Hepatocyte (in vitro differentiated cells): Measurements from ENCODE around the gene SELENOM. TPM values are rescaled to one million over a fixed set of nuclear protein-coding genes. Genes with fewer than 3 reads are reported as not detected.
"Not testable (repeated sequence)": the region's sequence is repeated elsewhere in the genome, so short reads cannot be mapped to it uniquely, and the experiment has no call there.

Experiments used
- DNase-seq: peaks from one replicate; pipeline ENCODE4 v3.0.0-alpha.2; 2016; ENCODE audit warnings: low spot score
- H2AFZ ChIP-seq: fragments of 200-600 bp; sonication (generic); 2 replicates; pipeline ENCODE4 v1.6.0; 2016; ENCODE audit warnings: antibody characterized with exemption, mild to moderate bottlenecking
- H3K27ac ChIP-seq: fragments of 200-600 bp; sonication (generic); 2 replicates; pipeline ENCODE4 v1.5.1; 2016; ENCODE audit warnings: mild to moderate bottlenecking
- H3K27me3 ChIP-seq: fragments of 200-600 bp; sonication (generic); 2 replicates; pipeline ENCODE4 v1.6.1; 2016
- H3K36me3 ChIP-seq: fragments of 200-600 bp; sonication (generic); replicated peaks from 2 replicates; pipeline ENCODE4 v1.5.1; 2016; ENCODE audit warnings: low read depth; ENCODE audit not compliant: insufficient read depth
- H3K4me1 ChIP-seq: fragments of 200-600 bp; sonication (generic); 2 replicates; pipeline ENCODE4 v1.5.1; 2016; ENCODE audit warnings: mild to moderate bottlenecking, moderate library complexity; ENCODE audit not compliant: insufficient read depth
- H3K4me2 ChIP-seq: fragments of 200-600 bp; sonication (generic); 2 replicates; pipeline ENCODE4 v1.6.0; 2016
- H3K4me3 ChIP-seq: fragments of 200-600 bp; sonication (generic); 2 replicates; pipeline ENCODE4 v1.5.1; 2016; ENCODE audit warnings: mild to moderate bottlenecking
- H3K79me2 ChIP-seq: fragments of 200-600 bp; sonication (generic); 2 replicates; pipeline ENCODE4 v1.6.0; 2017; ENCODE audit warnings: mild to moderate bottlenecking
- H3K9me2 ChIP-seq: fragments of 200-600 bp; sonication (generic); replicated peaks from 2 replicates; pipeline ENCODE4 v1.6.0; 2017; ENCODE audit warnings: mild to moderate bottlenecking; ENCODE audit not compliant: insufficient read depth
- H3K9me3 ChIP-seq: fragments of 200-600 bp; sonication (generic); 2 replicates; pipeline ENCODE4 v1.5.1; 2016; ENCODE audit warnings: low read depth, mild to moderate bottlenecking
- H4K20me1 ChIP-seq: fragments of 200-600 bp; sonication (generic); 2 replicates; pipeline ENCODE4 v1.6.0; 2016; ENCODE audit warnings: mild to moderate bottlenecking; ENCODE audit not compliant: insufficient read depth, poor library complexity, severe bottlenecking
- EZH2 ChIP-seq: fragments of 200-600 bp; sonication (generic); IDR thresholded peaks from 2 replicates; pipeline ENCODE4 v1.6.1; 2016; ENCODE audit warnings: antibody characterized with exemption, mild to moderate bottlenecking, borderline replicate concordance
- EZH2phosphoT487 ChIP-seq: fragments of 200-600 bp; sonication (generic); IDR thresholded peaks from one replicate; pipeline ENCODE4 v1.6.1; 2018; ENCODE audit warnings: antibody characterized with exemption, mild to moderate bottlenecking, low read depth, moderate library complexity; ENCODE audit not compliant: unreplicated experiment, severe bottlenecking
- WGBS: methylation state at CpG from one replicate; pipeline ENCODE4 v1.1.6; 2016; ENCODE audit warnings: low lambda C conversion rate; ENCODE audit errors: missing lambda C conversion rate; 5-methylcytosine and 5-hydroxymethylcytosine counted together
- polyA plus RNA-seq: library from polyadenylated mRNA; unstranded; fragments of >200 nt; fragmentation: Nextera tagmentation; extraction: Ambion mirVana; gene quantifications from 2 replicates; pipeline ENCODE4 v1.2.1, GENCODE V29; 2016
- total RNA-seq: library from RNA; depleted of rRNA; stranded (reverse); fragments of >200 nt; gene quantifications from 2 replicates; pipeline ENCODE4 v1.2.3, GENCODE V29; 2014
- TF ChIP-seq, protein P1 (sequence below): fragments of 200-600 bp; sonication (generic); IDR thresholded peaks from 2 replicates; pipeline ENCODE4 v1.5.1; 2016; ENCODE audit warnings: antibody characterized with exemption, mild to moderate bottlenecking; ENCODE audit not compliant: poor library complexity

The SELENOM gene
- total and polyA plus RNA-seq, 2 experiments from 2014 or later = 130 to 240 TPM

DNA sequence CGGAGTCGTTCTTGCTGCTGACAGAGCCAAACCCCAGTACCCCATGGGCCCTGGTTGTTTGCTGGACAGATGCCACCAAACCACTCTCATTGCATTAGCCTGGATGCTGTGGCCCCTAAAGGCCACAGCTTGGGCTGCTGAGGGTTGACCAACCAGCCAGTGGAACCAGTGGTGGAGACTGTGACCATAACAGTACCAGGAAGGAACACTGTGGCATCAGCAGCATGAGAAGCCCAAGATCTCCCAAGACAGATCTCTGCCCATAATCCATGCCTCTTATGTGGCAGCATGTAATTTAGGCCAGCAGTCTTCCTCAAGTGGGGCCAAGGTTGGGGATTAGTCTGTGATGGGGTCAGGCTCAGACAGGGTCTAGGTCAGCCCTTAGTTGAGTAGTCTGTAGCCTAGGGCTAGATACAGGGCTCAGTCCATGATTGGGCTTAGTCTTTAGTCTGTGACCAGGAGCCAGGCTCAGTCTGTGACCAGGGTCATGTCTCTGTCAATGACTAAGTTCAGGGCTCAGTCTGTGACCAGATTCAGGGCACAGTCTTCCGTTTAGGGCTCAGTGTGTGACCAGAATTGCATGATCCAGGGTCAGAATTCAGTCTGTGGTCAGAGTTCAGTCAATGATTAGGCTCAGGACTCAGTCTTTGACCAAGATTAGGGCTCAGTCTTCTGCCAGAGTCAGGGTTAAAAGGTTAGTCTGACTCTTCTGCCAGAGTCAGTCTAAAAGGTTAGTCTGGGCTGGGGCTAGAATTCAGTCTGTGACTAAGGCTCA is 10.9 kb upstream of the SELENOM start:
- TF ChIP-seq EZH2phosphoT487 (no peak), EZH2 (no peak)
- TF ChIP-seq, protein P1, sequence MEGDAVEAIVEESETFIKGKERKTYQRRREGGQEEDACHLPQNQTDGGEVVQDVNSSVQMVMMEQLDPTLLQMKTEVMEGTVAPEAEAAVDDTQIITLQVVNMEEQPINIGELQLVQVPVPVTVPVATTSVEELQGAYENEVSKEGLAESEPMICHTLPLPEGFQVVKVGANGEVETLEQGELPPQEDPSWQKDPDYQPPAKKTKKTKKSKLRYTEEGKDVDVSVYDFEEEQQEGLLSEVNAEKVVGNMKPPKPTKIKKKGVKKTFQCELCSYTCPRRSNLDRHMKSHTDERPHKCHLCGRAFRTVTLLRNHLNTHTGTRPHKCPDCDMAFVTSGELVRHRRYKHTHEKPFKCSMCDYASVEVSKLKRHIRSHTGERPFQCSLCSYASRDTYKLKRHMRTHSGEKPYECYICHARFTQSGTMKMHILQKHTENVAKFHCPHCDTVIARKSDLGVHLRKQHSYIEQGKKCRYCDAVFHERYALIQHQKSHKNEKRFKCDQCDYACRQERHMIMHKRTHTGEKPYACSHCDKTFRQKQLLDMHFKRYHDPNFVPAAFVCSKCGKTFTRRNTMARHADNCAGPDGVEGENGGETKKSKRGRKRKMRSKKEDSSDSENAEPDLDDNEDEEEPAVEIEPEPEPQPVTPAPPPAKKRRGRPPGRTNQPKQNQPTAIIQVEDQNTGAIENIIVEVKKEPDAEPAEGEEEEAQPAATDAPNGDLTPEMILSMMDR = no peak
- Histone ChIP-seq H3K9me3 (no peaks in the 10 kb centered on the region), H3K4me1 (peaks cover 16% of the 10 kb centered on the region), H3K79me2 (no peaks in the 10 kb centered on the region), H3K4me2 (no peak overlapping the region), H2AFZ (no peak overlapping the region), H3K36me3 (no peaks in the 10 kb centered on the region), H3K27me3 (no peaks in the 10 kb centered on the region), H3K4me3 (no peak overlapping the region), H3K9me2 (no peaks in the 10 kb centered on the region), H3K27ac (no peak overlapping the region), H4K20me1 (no peaks in the 10 kb centered on the region)
- 81% methylated on average over 3 of the region's 3 CpGs for WGBS
- no peak for DNase-seq

- 95% methylated on average over 7 of the region's 7 CpGs for WGBS
- not testable (repeated sequence) for H3K4me1 ChIP-seq, H3K79me2 ChIP-seq, H3K27ac ChIP-seq, H3K27me3 ChIP-seq, H3K9me3 ChIP-seq, DNase-seq, H4K20me1 ChIP-seq, H3K9me2 ChIP-seq, H3K4me2 ChIP-seq, H3K4me3 ChIP-seq, H3K36me3 ChIP-seq, H2AFZ ChIP-seq
These were observed 5.3 kb upstream of the SELENOM start for GRCh38 chr22:31112547-31113091.

GRCh38 chr22:31107894-31108218 is 488 bp upstream of the SELENOM start:
- H3K27ac ChIP-seq = no peak overlapping the region
- no peaks in the 10 kb centered on the region for H4K20me1 ChIP-seq
- no peaks in the 10 kb centered on the region for H3K9me3 ChIP-seq
- H3K4me3 ChIP-seq = no peak overlapping the region
- H3K79me2 ChIP-seq = no peaks in the 10 kb centered on the region
- H3K9me2 ChIP-seq = no peaks in the 10 kb centered on the region
- TF ChIP-seq EZH2phosphoT487 (no peak), EZH2 (no peak)
- TF ChIP-seq, protein P1 = no peak
- peak overlapping the region; percentile 58 for H2AFZ ChIP-seq
- peak overlapping the region; percentile 79 for H3K4me2 ChIP-seq
- WGBS = 8% methylated on average over 5 of the region's 5 CpGs
- DNase-seq = no peak
- peaks cover 4% of the 10 kb centered on the region for H3K4me1 ChIP-seq
- no peaks in the 10 kb centered on the region for H3K36me3 ChIP-seq
- no peaks in the 10 kb centered on the region for H3K27me3 ChIP-seq

GRCh38 chr22:31106731-31107177 is 614 bp downstream of the SELENOM start:
- H3K79me2 ChIP-seq = no peaks in the 10 kb centered on the region
- H2AFZ ChIP-seq = peak overlapping the region; percentile 74
- WGBS = 61% methylated on average over 14 of the region's 14 CpGs
- DNase-seq = no peak
- H3K9me3 ChIP-seq = no peaks in the 10 kb centered on the region
- H3K4me3 ChIP-seq = peak overlapping the region; percentile 59
- H4K20me1 ChIP-seq = no peaks in the 10 kb centered on the region
- peaks cover 11% of the 10 kb centered on the region for H3K4me1 ChIP-seq
- no peaks in the 10 kb centered on the region for H3K27me3 ChIP-seq
- H3K36me3 ChIP-seq = no peaks in the 10 kb centered on the region
- TF ChIP-seq EZH2 = no peak
- TF ChIP-seq EZH2phosphoT487 = no peak
- TF ChIP-seq, protein P1 = no peak
- peak overlapping the region; percentile 79 for H3K4me2 ChIP-seq
- no peaks in the 10 kb centered on the region for H3K9me2 ChIP-seq
- H3K27ac ChIP-seq = peak overlapping the region; percentile 91
